Activated B cell treated with CpG ODN at 0.5 μM for 24 hours (primary cell): Measurements from ENCODE around the gene SIRT6. TPM values are rescaled to one million over a fixed set of nuclear protein-coding genes. Genes with fewer than 3 reads are reported as not detected.
"Not testable (repeated sequence)": the region's sequence is repeated elsewhere in the genome, so short reads cannot be mapped to it uniquely, and the experiment has no call there.

Source experiments
- ATAC-seq: fragments of 200-7000 bp; cut with Tn5 transposase; one replicate; pipeline ENCODE4 v1.10.0; 2021; ENCODE audit warnings: low read depth, mild to moderate bottlenecking, moderate library complexity
- CTCF ChIA-PET: fragments of 350-600 bp; sonication (Branson Sonifier 250); formaldehyde crosslinking; loops from one replicate; lab custom pipeline; 2021; ENCODE audit warnings: antibody characterized with exemption; lab: Charles Lee
- POLR2A ChIA-PET: fragments of 350-600 bp; sonication (Branson Sonifier 250); formaldehyde crosslinking; loops from one replicate; lab custom pipeline; 2021; ENCODE audit warnings: antibody characterized with exemption; lab: Charles Lee
- DNase-seq: peaks from one replicate; pipeline ENCODE4 v3.0.0; 2022
- H3K27ac Mint-ChIP-seq: one replicate; pipeline ENCODE4 v1.8.0; 2020; ENCODE audit warnings: mixed read lengths
- H3K27me3 Mint-ChIP-seq: one replicate; pipeline ENCODE4 v1.8.0; 2021; ENCODE audit warnings: mixed read lengths
- H3K36me3 Mint-ChIP-seq: one replicate; pipeline ENCODE4 v1.8.0; 2021; ENCODE audit warnings: low read depth, mixed read lengths
- H3K4me1 Mint-ChIP-seq: one replicate; pipeline ENCODE4 v1.8.0; 2021; ENCODE audit warnings: mixed read lengths
- H3K4me3 Mint-ChIP-seq: one replicate; pipeline ENCODE4 v1.8.0; 2020; ENCODE audit warnings: mild to moderate bottlenecking, mixed read lengths
- H3K9me3 Mint-ChIP-seq: one replicate; pipeline ENCODE4 v1.8.0; 2020; ENCODE audit warnings: mixed read lengths
- CTCF ChIP-seq: fragments of 200-600 bp; IDR thresholded peaks from one replicate; pipeline ENCODE4 v1.8.0; 2022; ENCODE audit warnings: antibody characterized with exemption, mild to moderate bottlenecking
- intact Hi-C: fragments of 100-400 bp; cut with micrococcal nuclease; formaldehyde crosslinking; loops from one replicate; pipeline ENCODE4 v1.15.1; 2024
- total RNA-seq: library from RNA; stranded (reverse); gene quantifications from 2 replicates; pipeline ENCODE4 v1.2.3, GENCODE V29; 2022

Gene SIRT6
- total RNA-seq = 34.1 and 36.8 TPM in 2 replicates

GRCh38 chr19:4182084-4182810 is at the start of gene SIRT6, which contains the start of gene ANKRD24:
SIRT6 (minus strand) TSS chr19:4182563; CDS start chr19:4182539, 24 bp downstream.
ANKRD24 (plus strand) TSS chr19:4182689; CDS start chr19:4186426, 3,737 bp downstream.
- peaks cover 35% of the 10 kb centered on the region for H3K4me1 Mint-ChIP-seq
- ChIA-PET POLR2A (no interaction called here), CTCF (no interaction called here)
- H3K9me3 Mint-ChIP-seq = no peaks in the 10 kb centered on the region
- DNase-seq (peak; percentile 96), ATAC-seq (peak; percentile 84)
- H3K27ac Mint-ChIP-seq = peak within 1 kb of the TSS; percentile 94
- peaks cover 28% of the 10 kb centered on the region for H3K36me3 Mint-ChIP-seq
- H3K4me3 Mint-ChIP-seq = peak within 1 kb of the TSS; percentile 97
- intact Hi-C loops = loop anchor here (1.0 to 10.0 kb wide), 6 partner anchors 57 to 610 kb away; partner anchors contain the start of genes FEM1A, HMG20B, MAP2K2 and YJU2
- H3K27me3 Mint-ChIP-seq = no peaks in the 10 kb centered on the region
- no peak for TF ChIP-seq CTCF

- POLR2A ChIA-PET = interaction anchor here (0.6 to 4.7 kb wide), 8 partner anchors 11 to 1135 kb away, joined by 3 to 60 read pairs (median 5); partner anchors contain the start of genes EEF2 and YJU2
- H3K27me3 Mint-ChIP-seq, ATAC-seq, H3K4me3 Mint-ChIP-seq, H3K27ac Mint-ChIP-seq, intact Hi-C loops, DNase-seq, H3K9me3 Mint-ChIP-seq: not testable (repeated sequence)
- Mint-ChIP-seq H3K4me1 (peaks cover 16% of the 10 kb centered on the region), H3K36me3 (peaks cover 38% of the 10 kb centered on the region)
- CTCF ChIA-PET = interaction anchor here (2.1 kb wide), 1 partner anchor 12 kb away, joined by 8 read pairs; no protein-coding TSS in a partner anchor
These were observed 49.8 kb upstream of the SIRT6 start for GRCh38 chr19:4232139-4232538.

- intact Hi-C loops = not testable (repeated sequence)
These were observed 49.2 kb upstream of the SIRT6 start for GRCh38 chr19:4231521-4231920.

GRCh38 chr19:4230237-4230636 is 47.9 kb upstream of the SIRT6 start:
- ChIA-PET CTCF (interaction anchor here (1.1 to 2.0 kb wide), 5 partner anchors 11 to 90 kb away, joined by 3 to 8 read pairs (median 3); no protein-coding TSS in a partner anchor), POLR2A (interaction anchor here (0.7 to 4.7 kb wide), 7 partner anchors 10 to 241 kb away, joined by 3 to 60 read pairs (median 5); partner anchors contain the start of genes HDGFL2 and YJU2)
- ATAC-seq, H3K27me3 Mint-ChIP-seq, H3K9me3 Mint-ChIP-seq, DNase-seq, intact Hi-C loops, H3K4me3 Mint-ChIP-seq, H3K27ac Mint-ChIP-seq: not testable (repeated sequence)
- Mint-ChIP-seq H3K4me1 (peaks cover 24% of the 10 kb centered on the region), H3K36me3 (peaks cover 27% of the 10 kb centered on the region)

More at GRCh38 chr19:4231521-4231920, 49.2 kb upstream of the SIRT6 start:
- Mint-ChIP-seq H3K4me1 (peaks cover 17% of the 10 kb centered on the region), H3K36me3 (peaks cover 32% of the 10 kb centered on the region)
- CTCF ChIA-PET, DNase-seq, H3K4me3 Mint-ChIP-seq, H3K27ac Mint-ChIP-seq, ATAC-seq, H3K9me3 Mint-ChIP-seq, H3K27me3 Mint-ChIP-seq: not testable (repeated sequence)
- POLR2A ChIA-PET = interaction anchor here (0.6 to 4.7 kb wide), 6 partner anchors 12 to 1135 kb away, joined by 4 to 60 read pairs (median 5); partner anchors contain the start of genes EEF2 and YJU2

GRCh38 chr19:4229179-4229931 is 47.0 kb upstream of the SIRT6 start, which contains the start of gene EBI3:
EBI3 (plus strand) TSS chr19:4229523; CDS start chr19:4229551, 28 bp downstream.
- Mint-ChIP-seq H3K27me3 (no peaks in the 10 kb centered on the region), H3K27ac (no peak within 1 kb of the TSS), H3K9me3 (no peaks in the 10 kb centered on the region), H3K4me1 (peaks cover 24% of the 10 kb centered on the region), H3K4me3 (no peak within 1 kb of the TSS), H3K36me3 (peaks cover 20% of the 10 kb centered on the region)
- ChIA-PET CTCF (interaction anchor here (1.1 to 2.0 kb wide), 5 partner anchors 12 to 89 kb away, joined by 3 to 8 read pairs (median 3); no protein-coding TSS in a partner anchor), POLR2A (interaction anchor here (0.6 to 4.7 kb wide), 10 partner anchors 11 to 419 kb away, joined by 3 to 60 read pairs (median 4); partner anchors contain the start of genes DAPK3, HDGFL2 and YJU2)
- no peak for TF ChIP-seq CTCF
- intact Hi-C loops = loop anchor here (1.0 kb wide), 3 partner anchors 18 to 105 kb away; partner anchors contain the start of genes MAP2K2 and YJU2
- ATAC-seq (peak; percentile 93), DNase-seq (peak; percentile 88)

- Mint-ChIP-seq H3K36me3 (peaks cover 16% of the 10 kb centered on the region), H3K27ac (no peak overlapping the region), H3K4me1 (peaks cover 24% of the 10 kb centered on the region), H3K4me3 (no peak overlapping the region), H3K27me3 (no peaks in the 10 kb centered on the region), H3K9me3 (no peaks in the 10 kb centered on the region)
- ATAC-seq (no peak), DNase-seq (no peak)
- intact Hi-C loops = loop anchor here (1.0 kb wide), 3 partner anchors 19 to 104 kb away; partner anchors contain the start of genes MAP2K2 and YJU2
- POLR2A ChIA-PET = interaction anchor here (0.6 to 4.7 kb wide), 7 partner anchors 11 to 243 kb away, joined by 3 to 60 read pairs (median 5); partner anchors contain the start of genes HDGFL2 and YJU2
- CTCF ChIA-PET = interaction anchor here (1.5 to 2.0 kb wide), 2 partner anchors 13 to 24 kb away, joined by 5 to 8 read pairs; no protein-coding TSS in a partner anchor
- TF ChIP-seq CTCF = no peak
These were observed 46.4 kb upstream of the SIRT6 start for GRCh38 chr19:4228765-4229178.
